IPS DF 19.7 (cell line): ENCODE measurements around the gene SPIRE1.

Source experiments
- DNase-seq: peaks from one replicate; pipeline ENCODE4 v3.0.0-alpha.2; 2013; ENCODE audit warnings: low read depth, low spot score

SPIRE1 gene

DNA sequence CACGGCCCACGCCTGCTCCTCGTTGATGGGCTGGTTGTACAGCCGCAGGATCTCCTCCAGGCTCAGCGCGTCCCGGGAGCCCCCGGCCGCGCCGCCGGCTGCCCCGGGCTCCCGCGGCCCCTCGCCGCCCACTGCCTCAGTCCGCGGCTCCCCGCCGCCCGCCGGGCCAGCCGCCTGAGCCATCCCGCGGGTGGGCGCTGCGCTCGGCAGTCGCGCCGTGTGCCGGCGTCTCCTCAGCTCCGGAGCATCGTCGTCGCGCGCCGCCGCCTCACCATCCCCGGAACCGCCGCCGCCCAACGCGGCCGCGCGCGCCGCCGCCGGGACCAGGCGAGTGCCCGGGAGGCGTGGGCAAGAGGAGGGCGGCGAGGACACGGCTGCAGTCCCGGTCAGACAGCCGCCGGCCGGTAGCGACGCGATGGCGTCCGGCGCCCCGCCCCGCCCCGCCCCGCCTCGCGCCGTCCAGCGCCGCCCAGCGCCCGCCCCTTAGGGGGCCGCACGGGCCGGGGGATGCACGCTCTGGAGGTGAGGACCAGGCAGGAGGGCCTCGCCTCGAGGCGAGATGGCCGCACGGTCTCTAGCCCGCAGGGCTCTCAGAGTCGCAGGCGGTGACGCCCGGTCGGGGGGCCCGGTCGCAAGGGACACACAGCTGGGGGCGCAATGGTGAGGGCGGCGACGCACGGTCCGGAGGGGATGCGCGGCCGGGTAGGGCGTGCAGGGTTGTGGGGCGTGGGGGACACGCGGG is at the start of gene SPIRE1:
Gene SPIRE1, minus strand, starts transcription at position 424 of the 742 bp plus-strand sequence. Its CDS starts 241 bp downstream, at position 183.
- no peak for DNase-seq

DNA sequence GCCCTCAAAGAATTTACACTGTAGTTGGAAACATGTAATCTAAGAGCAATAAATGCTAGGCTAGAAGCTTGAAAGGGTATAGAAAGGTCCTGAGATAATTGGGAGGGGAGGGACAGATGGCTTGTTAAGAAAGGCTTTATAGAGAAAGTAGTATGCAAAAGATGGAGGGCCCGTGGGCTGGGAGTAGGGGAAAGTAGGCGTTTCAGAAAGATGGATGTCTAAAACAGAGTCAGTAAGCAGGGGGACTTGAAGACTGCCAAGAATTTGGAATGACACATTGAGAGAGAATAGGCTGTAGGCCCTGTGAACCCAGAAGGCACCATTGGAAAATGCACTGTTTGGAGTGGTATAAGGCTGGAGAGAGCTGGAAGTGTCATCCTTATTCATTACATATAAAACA is 45.8 kb upstream of the SPIRE1 start:
- no peak for DNase-seq

DNA sequence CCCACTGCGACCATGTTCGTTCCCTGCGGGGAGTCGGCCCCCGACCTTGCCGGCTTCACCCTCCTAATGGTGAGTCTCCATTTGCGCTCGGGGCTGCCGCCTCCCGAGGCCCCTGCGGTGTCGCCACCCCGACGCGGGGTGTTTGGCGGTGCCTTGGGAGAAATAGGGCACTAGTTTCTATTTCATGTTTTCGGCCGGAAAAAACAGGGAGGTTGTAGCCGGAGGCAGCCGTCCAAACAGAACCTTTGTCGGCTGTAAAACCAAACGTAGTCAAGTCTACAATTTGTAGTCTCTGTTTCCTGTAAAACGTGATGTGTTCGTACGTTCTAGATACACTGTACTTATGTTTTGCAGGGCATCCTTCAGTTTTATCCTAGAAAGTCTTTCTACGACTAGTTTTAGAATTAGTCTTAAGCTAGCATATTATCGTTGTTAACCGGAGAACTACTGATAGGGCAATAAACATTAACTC is 45.2 kb upstream of the SPIRE1 start:
- no peak for DNase-seq

DNA sequence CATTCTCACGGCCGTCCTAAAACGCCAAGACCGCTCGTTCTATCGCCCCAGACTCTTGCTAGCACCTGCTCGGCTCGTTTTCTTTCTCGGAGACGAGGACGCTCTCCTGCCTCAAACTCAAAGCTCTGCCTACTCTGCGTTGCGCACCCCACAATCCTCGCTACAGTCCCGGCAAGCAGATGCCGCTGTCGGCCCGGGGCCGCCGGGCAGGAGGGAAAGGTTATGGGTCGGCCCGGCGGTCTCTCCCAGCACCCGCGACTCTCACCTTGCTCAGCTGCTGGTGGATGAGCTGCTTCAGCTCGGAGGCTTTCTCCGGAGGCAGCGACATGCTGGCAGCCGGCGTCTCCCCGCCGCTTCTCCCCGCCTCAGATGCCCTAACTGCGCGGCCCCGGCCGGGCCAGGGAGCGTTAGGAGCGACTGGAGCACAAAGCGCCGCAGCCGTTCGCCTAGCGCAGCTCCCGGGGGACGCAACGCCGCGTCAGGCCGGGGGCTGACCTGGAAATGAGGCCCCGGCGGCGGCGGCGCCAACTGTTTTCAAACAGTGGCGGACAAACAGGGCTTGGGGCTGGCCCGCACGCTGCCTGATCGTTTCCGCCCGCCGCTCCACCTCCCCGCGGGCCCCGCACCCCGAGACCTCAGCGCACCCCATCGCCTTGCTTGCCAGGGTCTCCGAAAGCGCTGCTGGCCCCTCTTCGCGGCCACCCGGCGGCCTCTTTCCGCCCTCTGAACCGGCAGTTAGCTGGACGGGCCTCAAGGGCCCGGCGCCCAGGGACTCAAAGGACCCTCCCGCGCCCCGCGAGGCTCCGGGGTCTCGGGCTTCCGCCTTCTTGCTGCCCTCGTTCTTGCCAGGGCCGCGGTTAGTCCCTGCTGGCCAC is 44.6 kb upstream of the SPIRE1 start, which contains the start of the genes CEP76 and PSMG2:
Gene CEP76, minus strand, starts transcription at position 503 of the 875 bp plus-strand sequence. Its CDS starts 175 bp downstream, at position 328.
Gene PSMG2, plus strand, starts transcription at position 822 of the 875 bp plus-strand sequence. CDS start 66 bp downstream, outside the sequence.
- DNase-seq, result no peak

DNA sequence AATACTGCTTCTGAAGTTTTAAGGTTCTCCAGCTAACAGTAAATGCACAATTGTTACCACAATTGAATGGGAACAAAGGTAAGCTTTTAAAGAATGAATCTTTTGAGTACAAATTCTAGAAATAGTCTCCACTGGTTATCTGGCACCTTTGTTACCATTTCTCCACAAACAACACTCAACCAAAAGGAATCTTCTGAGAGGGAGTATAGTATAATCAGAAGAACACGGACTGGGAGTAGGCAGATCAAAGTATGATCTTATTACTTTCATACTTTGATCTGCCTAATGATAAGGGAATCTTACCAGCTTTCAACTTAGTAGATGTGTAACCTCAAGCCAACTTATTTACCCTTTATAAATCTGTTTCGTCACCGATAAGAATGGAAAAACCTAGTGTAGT is 43.3 kb upstream of the SPIRE1 start:
- no peak for DNase-seq

DNA sequence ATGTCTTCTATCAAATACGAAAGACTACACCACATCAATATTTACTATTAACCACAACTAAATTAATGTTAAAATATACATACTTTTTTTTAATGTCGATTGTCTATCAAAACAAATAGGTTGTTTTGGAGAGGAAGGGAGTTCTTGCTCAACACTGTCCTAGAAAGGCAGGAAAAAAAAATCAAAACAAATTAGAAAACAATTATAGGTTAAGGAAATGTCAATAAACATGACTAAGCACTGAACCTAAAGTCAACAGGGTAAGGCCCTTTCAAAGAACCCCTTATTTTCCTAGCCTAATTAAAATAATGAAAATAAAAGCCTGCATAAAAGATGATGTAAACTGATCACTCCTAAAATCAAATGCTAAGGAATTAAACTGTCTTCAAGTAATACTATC is 41.8 kb upstream of the SPIRE1 start:
- no peak for DNase-seq

DNA sequence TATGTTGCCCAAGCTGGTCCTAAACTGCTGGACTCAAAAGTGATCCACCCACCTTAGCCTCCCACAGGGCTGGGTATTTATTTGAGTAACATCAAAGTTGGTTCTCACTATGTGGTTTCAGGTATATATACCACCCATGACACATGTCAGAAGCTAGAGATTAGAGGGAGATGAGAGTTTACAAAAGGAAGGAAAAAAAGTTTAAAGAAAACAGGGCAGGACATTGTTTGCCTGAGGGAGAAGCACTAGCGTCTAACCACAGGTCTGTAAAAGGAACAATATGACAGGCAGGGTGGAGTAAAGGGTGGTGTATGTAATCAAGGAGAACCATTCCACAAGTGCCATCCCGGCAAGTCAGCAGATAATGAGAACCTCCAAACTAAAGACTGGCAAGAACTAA is 36.1 kb upstream of the SPIRE1 start:
- no peak for DNase-seq

DNA sequence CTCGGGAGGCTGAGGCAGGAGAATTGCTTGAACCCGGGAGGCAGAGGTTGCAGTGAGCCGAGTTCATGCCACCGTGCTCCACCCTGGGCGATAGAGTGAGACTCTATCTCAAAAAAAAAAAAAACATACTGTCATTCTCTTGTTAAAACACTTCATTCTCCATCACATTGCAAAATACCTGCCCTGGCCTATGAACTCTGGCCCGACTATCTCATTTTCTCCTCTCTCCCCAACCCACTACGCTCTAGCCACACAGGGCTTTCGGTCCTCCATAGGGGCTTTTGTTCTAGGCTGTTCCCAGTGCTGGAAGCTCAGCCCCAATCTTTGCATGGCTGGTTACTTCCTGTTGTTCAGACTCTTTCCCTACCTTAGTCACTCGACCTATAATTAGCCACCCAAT is 34.3 kb upstream of the SPIRE1 start:
- DNase-seq, result no peak

DNA sequence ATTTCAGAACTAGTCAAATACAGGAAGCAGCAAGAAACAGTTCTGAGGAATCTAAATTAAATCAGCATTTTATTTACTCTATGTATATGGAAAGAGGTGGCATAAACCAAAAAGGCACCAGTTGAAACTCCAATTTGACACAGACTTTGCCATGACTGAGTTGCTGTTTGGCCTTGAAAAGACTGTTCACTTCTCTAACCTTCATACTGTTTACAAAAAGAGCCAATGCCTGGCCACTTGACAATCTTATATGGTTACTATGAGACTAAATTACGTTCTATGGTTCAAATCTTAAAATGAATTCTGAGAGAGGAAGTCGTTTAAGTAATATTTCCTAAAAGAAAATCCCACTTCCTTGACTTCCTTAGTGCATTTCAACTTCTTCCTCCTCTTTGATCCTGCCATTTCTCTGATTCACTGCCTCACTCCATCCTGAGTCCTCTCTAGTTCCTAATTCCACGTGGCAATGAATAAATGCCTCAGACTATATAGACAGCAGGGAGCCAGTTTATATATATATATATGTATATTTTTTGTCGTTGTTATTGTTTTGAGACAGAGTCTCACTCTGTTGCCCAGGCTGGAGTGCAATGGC is 31.4 kb upstream of the SPIRE1 start:
- DNase-seq, result no peak

DNA sequence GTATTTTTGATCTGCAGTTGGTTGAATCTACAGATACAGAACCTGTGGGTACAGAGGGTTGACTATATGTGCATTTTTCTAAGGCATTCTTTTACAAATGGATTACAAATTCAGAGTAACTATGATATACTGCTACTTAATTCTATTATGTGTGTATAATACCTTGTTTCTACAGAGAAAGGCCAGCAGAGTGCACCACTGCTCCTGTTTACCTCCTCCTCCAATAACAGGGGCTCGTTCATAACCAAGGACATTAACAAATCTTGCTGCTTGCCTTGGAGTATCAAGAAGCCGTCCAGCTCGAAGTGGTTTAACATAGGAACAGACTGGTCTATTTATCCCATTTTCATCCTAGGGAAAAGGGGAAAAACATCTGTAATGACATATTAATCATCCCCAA is 28.2 kb upstream of the SPIRE1 start:
- no peak for DNase-seq

DNA sequence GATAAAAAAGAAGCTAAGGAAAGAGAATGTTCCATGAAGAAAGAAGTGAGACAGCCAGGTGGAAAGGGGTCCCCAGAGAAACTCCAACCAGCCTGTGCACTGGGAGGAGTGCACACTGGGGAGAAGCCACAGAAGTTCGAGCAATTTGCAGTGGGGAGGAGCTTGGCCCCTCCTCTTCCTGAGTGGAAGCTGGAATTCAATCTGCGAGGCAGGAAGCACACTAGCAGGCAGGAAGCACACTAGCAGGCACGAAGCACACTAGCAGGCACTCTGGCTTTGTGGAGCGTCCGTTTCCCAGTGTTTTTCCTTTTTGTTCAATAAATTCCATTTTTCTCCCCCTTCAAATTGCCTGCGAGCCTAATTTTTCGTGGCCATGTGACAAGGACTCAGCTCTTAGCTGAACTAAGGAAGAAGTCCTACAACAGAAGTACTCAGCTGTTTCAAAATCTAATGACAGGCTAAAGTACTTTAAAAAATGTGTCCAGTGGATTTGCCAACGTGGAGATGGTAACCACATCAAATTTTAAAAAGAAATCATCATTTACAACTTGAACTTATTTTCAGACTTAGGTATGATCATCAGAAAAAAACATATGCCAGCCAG is 21.4 kb upstream of the SPIRE1 start:
- DNase-seq, result no peak

DNA sequence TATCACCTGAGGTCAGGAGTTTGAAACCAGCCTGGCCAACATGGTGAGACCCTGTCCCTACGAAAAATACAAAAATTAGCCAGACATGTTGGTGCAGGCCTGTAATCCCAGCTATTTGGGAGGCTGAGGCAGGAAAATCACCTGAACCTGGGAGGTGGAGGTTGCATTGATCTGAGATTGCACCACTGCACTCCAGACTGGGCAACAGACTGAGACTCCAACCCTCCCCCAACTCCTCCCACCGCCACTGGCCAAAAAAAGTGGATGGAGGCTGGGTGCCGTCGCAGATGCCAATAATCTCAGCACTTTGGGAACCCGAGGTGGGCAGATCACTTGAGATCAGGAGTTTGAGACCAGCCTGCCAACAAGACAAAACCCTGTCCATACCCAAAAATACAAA is 10.1 kb upstream of the SPIRE1 start:
- no peak for DNase-seq

DNA sequence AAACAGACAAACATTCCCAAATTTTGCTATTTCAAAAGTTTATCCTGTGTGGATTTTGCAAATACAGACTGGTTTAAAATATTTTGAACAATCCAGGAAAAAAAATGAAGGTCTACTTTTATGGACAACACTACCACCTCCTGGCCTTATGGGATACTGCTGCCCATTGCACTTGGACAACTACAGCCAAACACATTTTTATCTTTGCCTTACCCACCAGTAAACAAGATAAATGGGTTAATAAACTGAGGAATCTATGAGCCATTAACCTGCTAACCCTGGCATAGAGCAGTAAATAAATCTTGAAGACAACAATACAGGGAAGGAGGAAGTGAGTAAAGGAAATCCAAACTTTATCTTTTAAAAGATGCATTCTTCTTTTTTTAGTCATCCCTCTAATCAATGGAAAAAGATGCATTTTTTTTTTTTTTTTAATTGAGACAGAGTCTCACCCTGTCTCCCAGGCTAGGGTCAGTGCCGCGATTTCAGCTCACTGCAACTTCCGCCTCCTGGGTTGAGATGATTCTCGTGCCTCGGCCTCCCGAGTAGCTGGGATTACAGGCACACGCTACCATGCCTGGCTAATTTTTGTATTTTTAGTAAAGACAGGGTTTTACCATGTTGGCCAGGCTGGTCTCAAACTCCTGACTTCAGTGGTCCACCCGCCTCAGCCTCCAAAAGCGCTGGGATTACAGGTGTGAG is 2.1 kb upstream of the SPIRE1 start:
- no peak for DNase-seq

DNA sequence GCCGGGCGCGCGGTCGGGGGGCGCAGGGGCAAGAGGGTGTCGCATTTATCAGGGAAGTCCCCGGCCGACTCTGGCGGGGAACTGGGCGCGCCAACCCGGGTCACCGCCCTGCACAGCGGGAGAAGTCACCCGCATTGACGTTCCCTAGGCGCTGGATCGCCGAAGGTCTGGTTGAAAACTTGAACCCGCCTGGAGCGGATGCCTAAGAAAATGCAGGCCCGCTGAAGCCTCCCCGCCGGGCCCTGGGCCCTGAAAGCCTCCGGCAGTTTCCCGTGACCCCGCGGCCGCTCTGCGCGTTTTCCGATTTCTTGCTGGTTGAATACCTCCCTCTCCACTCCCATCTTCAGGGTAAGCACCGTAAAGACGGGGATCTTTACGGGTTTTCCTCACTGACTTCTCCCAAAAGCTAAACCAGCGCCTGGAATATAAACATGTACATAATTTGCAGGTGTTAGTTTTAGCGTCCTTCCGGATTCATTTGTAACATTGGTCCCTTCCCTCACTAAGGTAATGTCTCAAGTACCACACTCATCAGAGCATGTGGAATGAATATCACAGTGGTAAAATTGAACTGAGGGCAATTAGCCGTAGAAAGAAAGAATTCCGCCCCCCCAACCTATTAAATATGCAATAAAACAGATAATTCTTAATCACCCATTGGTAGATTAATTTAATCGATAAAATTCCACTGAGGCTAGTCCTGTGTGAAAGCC is 675 bp upstream of the SPIRE1 start:
- DNase-seq, result no peak

DNA sequence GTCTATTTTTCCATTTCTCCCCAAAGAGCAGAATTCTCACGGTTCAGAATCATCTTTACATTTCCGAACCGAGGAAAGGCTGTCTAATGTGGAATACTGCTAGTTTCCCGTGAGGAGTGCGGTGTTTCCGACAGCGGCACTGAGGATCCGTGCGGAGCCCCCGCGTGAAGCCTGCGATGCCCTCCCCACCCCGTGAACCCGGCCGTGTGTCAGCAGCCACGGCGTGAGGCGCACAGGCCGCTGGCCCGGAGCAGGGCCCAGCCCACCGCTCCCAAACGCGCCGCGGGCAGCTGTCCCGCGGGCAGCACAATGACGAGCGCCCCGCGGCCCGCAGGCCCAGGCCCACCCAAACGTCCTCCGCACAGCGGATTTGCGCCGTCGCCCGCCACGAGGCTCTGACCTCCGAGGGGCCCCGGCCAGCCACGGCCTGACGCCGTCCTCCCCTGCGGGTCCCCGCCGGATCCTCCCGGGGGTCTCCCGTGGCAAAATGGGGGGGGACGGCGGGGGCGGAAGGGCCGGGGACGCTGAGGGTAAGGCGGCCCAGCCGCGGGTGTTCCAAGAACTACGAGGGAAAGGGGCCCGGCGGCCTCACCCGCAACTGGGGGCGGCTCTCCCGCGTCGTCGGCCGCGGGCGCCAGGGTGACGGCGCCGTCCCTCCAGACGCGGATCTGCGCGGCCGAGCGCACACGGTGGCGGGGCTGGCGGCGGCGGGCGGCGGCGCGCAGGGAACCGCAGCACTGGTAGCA is 796 bp downstream of the SPIRE1 start:
- DNase-seq, result no peak

DNA sequence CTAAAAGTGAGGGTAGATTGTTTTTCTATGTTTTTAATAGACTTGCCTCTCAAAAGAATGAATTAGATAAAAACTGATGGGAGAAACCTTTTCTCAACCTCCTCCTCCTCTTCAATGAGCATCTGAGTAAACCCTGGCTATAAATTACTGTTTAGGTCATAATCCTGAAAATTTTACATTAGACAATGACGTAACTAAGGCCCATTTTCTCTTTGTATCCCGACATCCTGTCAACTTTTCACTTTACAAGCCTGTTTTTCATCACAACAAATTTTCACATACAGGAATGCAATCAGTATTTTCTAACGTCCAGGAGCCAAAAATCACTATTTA is 1.3 kb downstream of the SPIRE1 start:
- no peak for DNase-seq

DNA sequence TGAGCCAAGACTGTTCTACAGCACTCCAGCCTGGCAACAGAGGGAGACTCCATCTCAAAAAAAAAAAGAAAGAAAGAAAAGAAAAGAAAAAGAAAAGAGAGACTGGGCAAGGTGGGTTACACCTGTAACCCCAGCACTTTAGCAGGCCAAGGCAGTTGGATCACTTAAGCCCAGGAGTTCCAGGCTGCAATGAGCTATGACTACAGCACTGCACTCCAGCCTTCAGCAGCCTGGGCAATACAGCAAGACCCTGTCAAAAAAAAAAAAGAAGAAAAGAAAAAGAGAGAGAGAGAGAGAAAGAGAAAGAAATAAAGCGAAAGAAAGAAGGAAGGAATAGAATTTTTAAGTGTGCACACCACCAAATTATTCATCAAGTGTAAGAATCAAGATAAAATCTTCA is 2.9 kb downstream of the SPIRE1 start:
- DNase-seq, result no peak

DNA sequence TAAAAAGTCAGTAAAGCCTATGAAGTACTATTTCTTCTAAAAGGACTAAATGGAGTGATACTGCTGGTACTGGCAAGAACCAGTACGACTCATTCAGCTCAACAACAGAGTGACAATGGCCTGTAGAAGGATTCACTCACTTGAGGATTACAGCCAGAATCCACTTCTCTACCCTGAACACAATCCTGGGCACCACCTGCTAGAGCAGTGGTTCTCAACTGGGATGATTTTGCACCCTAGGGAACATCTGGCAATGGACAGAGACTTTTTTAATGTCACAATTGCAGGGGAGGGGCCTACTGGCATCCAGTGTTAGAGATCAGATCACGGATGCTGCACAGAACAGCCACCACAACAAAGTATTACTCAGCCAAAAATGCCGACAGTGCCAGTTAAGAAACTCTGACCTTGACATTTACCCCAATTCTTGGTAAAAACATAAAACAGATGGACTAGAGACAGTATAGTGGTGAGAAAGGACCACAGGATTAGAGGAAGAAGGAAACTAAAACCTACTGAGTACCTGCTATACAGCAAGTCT is 5.0 kb downstream of the SPIRE1 start:
- no peak for DNase-seq

DNA sequence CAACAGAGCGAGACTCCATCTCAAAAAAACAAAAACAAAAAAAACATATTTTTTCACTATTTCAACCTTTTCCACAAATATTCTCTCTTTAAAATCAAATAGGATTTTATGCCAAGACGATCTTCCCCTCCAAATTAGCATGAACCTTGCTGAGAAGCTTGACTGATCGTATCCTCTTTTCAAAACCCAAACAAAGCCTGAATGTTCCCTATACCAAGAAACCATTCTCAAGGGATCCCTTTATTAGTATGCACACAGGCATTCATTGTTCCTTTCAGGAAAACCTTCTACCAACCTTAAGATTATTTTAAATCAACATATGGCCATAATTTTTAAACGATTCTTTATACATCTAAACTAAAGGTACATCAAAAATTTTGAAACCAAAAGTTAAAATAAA is 6.3 kb downstream of the SPIRE1 start:
- DNase-seq, result no peak

DNA sequence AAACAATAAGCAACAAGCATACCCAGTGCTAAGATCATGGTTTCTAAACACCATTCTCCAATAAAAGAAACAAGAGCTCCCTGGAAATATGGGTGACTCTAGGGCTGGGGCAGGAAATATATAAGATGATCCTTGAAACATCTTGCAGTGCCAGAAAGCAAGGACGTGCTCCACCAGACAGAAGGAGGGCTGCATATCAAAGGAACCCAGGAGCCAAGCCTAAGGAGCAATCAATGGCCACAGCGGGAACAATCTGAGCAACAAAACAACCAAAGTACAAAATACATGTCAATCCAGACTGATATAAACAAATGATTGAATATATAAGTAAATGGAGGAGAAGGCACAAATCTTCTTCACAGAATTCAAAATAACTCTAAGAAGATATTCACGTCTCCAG is 10.1 kb downstream of the SPIRE1 start:
- DNase-seq, result no peak
